DND-41 (cell line): ENCODE results near the gene CCNY.

Experiments
- CTCF ChIP-seq: IDR thresholded peaks from 2 replicates; pipeline ENCODE4 v1.5.1; 2012; ENCODE audit warnings: borderline replicate concordance, low read length, moderate library complexity, mild to moderate bottlenecking; ENCODE audit not compliant: poor library complexity, severe bottlenecking; ENCODE audit errors: extremely low read depth
- EZH2 ChIP-seq: IDR thresholded peaks from 3 replicates; pipeline ENCODE4 v1.6.1; 2012; ENCODE audit warnings: borderline replicate concordance, low read depth, mild to moderate bottlenecking, moderate library complexity, low read length, inconsistent platforms; ENCODE audit not compliant: severe bottlenecking

- no peak for TF ChIP-seq CTCF
- no peak for TF ChIP-seq EZH2
Measured at GRCh38 chr10:35308809-35309208, 27.5 kb upstream of the CCNY start.
